KMS-11 (cell line): ENCODE data around the gene TRMT61B.

Experiments used
- H2AFZ ChIP-seq: fragments of 200-600 bp; sonication (generic); 2 replicates; pipeline ENCODE4 v1.6.1; 2016; ENCODE audit warnings: antibody characterized with exemption, mixed run types, low read depth
- H3K27ac ChIP-seq: fragments of 200-600 bp; sonication (generic); 2 replicates; pipeline ENCODE4 v1.6.1; 2016; ENCODE audit warnings: mild to moderate bottlenecking, mixed run types
- H3K27me3 ChIP-seq: fragments of 200-600 bp; sonication (generic); 2 replicates; pipeline ENCODE4 v1.6.1; 2017; ENCODE audit warnings: mild to moderate bottlenecking, low read depth, mixed run types, moderate library complexity; ENCODE audit not compliant: insufficient read depth
- H3K36me3 ChIP-seq: fragments of 200-600 bp; sonication (generic); 2 replicates; pipeline ENCODE4 v1.6.1; 2017; ENCODE audit warnings: mild to moderate bottlenecking, mixed run types; ENCODE audit not compliant: insufficient read depth
- H3K4me1 ChIP-seq: fragments of 200-600 bp; sonication (generic); 2 replicates; pipeline ENCODE4 v1.6.1; 2016; ENCODE audit warnings: mild to moderate bottlenecking, low read depth, mixed run types; ENCODE audit not compliant: poor library complexity, severe bottlenecking
- H3K4me2 ChIP-seq: fragments of 200-600 bp; sonication (generic); 2 replicates; pipeline ENCODE4 v1.7.0; 2016; ENCODE audit warnings: mild to moderate bottlenecking, mixed run types
- H3K4me3 ChIP-seq: fragments of 200-600 bp; sonication (generic); IDR thresholded peaks from 2 replicates; pipeline ENCODE4 v1.6.1; 2017; ENCODE audit warnings: low read depth, low read length, mixed read lengths; ENCODE audit not compliant: insufficient read depth
- H3K79me2 ChIP-seq: fragments of 200-600 bp; sonication (generic); 2 replicates; pipeline ENCODE4 v1.6.1; 2016; ENCODE audit warnings: low read depth, mixed run types; ENCODE audit not compliant: insufficient read depth
- H3K9ac ChIP-seq: fragments of 200-600 bp; sonication (generic); 2 replicates; pipeline ENCODE4 v1.6.1; 2016; ENCODE audit warnings: mild to moderate bottlenecking, mixed run types
- H4K20me1 ChIP-seq: fragments of 200-600 bp; sonication (generic); 2 replicates; pipeline ENCODE4 v1.6.1; 2016; ENCODE audit warnings: mild to moderate bottlenecking, mixed run types; ENCODE audit not compliant: insufficient read depth
- TF ChIP-seq, protein P1 (sequence below): fragments of 200-600 bp; sonication (generic); conservative IDR thresholded peaks from 2 replicates; pipeline ENCODE4 v1.6.1; 2017; ENCODE audit warnings: low read depth, mild to moderate bottlenecking, antibody characterized with exemption, low read length, moderate library complexity, mixed read lengths

The TRMT61B gene

DNA sequence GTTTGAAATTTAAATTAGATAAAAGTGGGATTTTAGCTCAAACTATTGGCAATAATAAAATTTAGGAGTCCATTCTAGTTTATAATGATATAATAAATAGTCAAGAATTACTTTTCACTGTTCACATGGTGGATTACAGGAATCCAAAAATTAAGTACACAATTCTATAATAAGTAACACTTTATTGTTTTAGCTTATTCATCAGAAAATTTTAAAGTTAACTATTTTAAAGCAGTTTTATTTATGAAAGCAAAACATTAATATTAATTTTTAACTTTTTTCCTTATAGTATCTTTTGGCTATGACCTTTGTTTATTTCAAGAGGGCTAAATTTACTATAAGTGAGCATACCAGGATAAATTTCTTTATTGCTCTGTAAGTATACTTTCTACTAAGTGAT lies 48.1 kb downstream of the TRMT61B start:
- no peak overlapping the region for H3K4me3 ChIP-seq

DNA sequence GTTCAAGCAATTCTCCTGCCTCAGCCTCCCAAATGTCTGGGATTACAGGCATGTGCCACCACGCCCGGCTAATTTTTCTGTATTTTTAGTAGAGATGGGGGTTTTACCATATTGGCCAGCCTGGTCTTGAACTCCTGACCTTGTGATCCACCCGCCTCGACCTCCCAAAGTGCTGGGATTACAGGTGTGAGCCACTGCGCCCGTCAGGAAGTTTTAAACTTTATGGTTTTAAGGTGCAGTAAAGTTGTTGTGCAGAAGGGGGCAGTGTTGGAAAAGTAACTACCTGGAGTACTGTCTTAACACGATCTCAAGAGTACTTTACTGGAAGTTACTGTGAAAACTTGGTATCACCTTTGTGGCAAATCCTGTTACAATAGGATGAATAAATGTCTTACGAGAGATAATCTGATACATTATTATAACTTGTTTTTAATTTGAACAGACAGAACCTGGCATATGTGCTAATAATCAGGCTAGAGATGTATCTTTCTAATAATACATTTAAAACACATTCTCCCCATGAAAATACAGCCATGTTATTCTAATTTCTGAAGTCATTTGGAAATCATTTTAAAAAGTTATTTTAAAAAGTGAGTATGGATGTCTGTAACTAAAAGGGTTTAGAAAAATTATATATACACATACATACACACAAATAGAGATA lies 48.7 kb downstream of the TRMT61B start:
- H3K4me1 ChIP-seq: no peaks in the 10 kb centered on the region
- TF ChIP-seq, protein P1, sequence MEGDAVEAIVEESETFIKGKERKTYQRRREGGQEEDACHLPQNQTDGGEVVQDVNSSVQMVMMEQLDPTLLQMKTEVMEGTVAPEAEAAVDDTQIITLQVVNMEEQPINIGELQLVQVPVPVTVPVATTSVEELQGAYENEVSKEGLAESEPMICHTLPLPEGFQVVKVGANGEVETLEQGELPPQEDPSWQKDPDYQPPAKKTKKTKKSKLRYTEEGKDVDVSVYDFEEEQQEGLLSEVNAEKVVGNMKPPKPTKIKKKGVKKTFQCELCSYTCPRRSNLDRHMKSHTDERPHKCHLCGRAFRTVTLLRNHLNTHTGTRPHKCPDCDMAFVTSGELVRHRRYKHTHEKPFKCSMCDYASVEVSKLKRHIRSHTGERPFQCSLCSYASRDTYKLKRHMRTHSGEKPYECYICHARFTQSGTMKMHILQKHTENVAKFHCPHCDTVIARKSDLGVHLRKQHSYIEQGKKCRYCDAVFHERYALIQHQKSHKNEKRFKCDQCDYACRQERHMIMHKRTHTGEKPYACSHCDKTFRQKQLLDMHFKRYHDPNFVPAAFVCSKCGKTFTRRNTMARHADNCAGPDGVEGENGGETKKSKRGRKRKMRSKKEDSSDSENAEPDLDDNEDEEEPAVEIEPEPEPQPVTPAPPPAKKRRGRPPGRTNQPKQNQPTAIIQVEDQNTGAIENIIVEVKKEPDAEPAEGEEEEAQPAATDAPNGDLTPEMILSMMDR: peak; percentile 76
- H2AFZ ChIP-seq: no peak overlapping the region
- H3K79me2 ChIP-seq: no peaks in the 10 kb centered on the region
- no peaks in the 10 kb centered on the region for H3K36me3 ChIP-seq
- H3K27me3 ChIP-seq: no peaks in the 10 kb centered on the region
- H3K4me2 ChIP-seq: no peak overlapping the region
- H3K9ac ChIP-seq: no peak overlapping the region
- no peaks in the 10 kb centered on the region; the same call in 1 of the 2 replicates for H4K20me1 ChIP-seq
- no peak overlapping the region for H3K27ac ChIP-seq
- no peak overlapping the region for H3K4me3 ChIP-seq

More for the DNA sequence above, 48.1 kb downstream of the TRMT61B start:
- Histone ChIP-seq H3K9ac (no peak overlapping the region), H3K79me2 (no peaks in the 10 kb centered on the region), H4K20me1 (no peaks in the 10 kb centered on the region; the same call in 1 of the 2 replicates), H3K4me1 (no peaks in the 10 kb centered on the region), H3K27ac (no peak overlapping the region), H3K4me2 (no peak overlapping the region), H3K27me3 (no peaks in the 10 kb centered on the region), H3K36me3 (no peaks in the 10 kb centered on the region), H2AFZ (no peak overlapping the region)
- TF ChIP-seq, protein P1: no peak

DNA sequence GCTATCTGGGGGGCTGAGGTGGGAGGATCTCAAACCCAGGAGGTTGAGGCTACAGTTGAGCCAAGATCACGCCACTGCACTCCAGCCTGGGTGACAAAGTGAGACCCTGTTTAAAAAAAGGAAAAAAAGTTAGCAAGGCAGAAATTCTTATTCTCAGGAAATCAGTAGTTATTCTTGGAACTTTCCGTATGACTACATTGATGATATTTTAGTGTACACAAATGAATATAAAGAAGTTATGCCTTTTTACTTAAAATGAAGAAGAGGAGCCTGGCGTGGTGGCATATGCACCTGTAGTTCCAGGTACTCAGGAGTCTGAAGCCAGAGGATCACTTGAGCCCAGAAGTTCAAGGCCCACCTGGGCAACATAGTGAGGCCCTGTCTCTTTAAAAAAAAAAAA lies 52.1 kb downstream of the TRMT61B start:
- Histone ChIP-seq H3K9ac (no peak overlapping the region), H3K36me3 (no peaks in the 10 kb centered on the region), H2AFZ (no peak overlapping the region), H3K79me2 (no peaks in the 10 kb centered on the region), H3K4me2 (no peak overlapping the region), H3K4me1 (no peaks in the 10 kb centered on the region), H4K20me1 (no peaks in the 10 kb centered on the region; the same call in 1 of the 2 replicates), H3K27ac (no peak overlapping the region), H3K27me3 (no peaks in the 10 kb centered on the region), H3K4me3 (no peak overlapping the region)
- TF ChIP-seq, protein P1: no peak

DNA sequence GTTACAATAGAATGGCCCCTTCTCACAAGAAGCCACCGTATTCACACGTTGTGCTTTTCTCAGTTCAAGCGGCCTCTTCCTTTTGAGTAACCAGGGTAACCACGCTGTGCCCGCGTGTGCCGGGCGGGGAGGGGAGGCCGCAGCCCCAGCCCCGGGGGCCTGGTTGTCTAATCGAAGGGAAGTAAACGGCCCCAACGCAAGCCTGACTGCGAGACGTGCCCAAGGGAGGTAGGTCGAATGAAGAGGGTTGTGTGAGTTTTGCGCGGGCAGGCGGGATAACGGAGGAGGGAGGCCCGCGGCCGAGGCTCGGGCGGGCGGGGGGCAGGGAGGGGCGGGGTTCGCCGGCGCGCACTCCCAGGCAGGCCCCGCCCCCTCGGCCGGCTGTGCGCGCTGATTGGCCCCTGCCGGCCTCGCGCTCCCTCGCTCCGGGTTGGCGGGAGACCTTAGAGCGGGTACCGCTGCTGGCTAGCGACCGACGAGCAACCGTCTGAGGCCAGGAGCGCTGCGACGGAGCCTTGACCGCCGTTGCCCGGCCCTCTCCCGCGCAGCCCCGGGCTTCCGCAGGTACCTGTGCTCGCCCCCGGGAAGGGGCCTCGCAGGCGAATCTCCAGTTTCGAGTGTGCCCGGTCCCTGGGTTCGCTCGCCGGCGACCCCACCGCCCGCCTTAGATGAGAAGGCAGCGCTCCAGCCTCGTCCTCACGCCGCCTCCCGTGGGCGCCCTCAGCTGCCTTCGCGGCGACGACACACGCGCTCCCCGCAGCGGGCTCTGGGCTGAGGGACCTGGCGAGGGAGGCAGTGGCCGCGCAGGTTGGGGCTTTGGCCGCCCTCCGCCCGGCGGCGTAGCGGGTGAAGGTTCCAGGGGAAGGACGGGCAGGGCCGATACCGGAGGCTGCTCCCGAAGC lies 59.5 kb downstream of the TRMT61B start, which contains the start of gene SPDYA:
TSS of gene SPDYA (plus strand) at position 451 of the 902 bp plus-strand sequence. CDS start 5,181 bp downstream, outside the sequence.
- Histone ChIP-seq H3K79me2 (no peaks in the 10 kb centered on the region), H3K36me3 (no peaks in the 10 kb centered on the region), H2AFZ (no peak within 1 kb of the TSS), H3K4me2 (no peak within 1 kb of the TSS), H4K20me1 (no peaks in the 10 kb centered on the region), H3K27me3 (no peaks in the 10 kb centered on the region), H3K4me3 (no peak within 1 kb of the TSS), H3K4me1 (no peaks in the 10 kb centered on the region), H3K27ac (no peak within 1 kb of the TSS), H3K9ac (no peak within 1 kb of the TSS)
- TF ChIP-seq, protein P1: no peak
